ENCODE measurements around the gene ARMH1. TPM values are rescaled to one million over a fixed set of nuclear protein-coding genes. Genes with fewer than 3 reads are reported as not detected.

ARMH1 gene
- total RNA-seq, 1 experiment from 2014 or later = 2.8 TPM

DNA sequence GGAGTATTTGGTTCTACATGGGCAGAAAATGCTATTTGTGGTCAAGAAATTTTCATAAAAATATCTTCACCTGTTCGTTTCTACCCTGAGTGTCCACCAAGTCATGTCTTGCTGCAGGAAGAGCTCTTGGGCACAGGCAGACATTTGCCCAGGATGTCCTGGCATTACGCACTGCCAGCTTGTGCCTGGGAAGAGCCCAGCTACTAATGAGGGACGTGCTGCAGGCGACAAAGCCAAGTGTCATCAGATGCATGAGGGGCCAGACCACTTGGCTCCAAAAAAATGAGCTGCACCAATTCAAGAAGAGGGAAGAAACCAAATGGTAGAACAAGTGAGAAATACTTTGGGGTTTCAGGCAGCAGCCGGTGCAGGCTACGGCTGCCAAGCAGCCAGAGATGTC lies 43.6 kb downstream of the ARMH1 start:
- Histone ChIP-seq H3K27ac (ENCODE audit: low read length) (no peak overlapping the region), H3K27me3 (ENCODE audit: control insufficient read depth, insufficient read depth, low read length) (peaks cover 3% of the 10 kb centered on the region; the same call in 1 of the 2 replicates), H3K4me3 (ENCODE audit: low read depth in 2 of 2, low read length in 2 of 2) (no peak overlapping the region), H3K36me3 (ENCODE audit: control insufficient read depth, insufficient read depth, low read length) (no peaks in the 10 kb centered on the region), H3K4me1 (ENCODE audit: control insufficient read depth, insufficient read depth, low read length) (peaks cover 7% of the 10 kb centered on the region), H3K9me3 (ENCODE audit: control insufficient read depth, insufficient read depth, low read depth, low read length) (no peaks in the 10 kb centered on the region)
- no TSS peak for BruUV-seq (replicated peaks)
- ChIA-PET POLR2A (interaction anchor here (0.6 kb wide), 2 partner anchors 10 to 12 kb away, joined by 10 to 14 read pairs; no protein-coding TSS in a partner anchor), CTCF (interaction anchor here (0.7 kb wide), 1 partner anchor 65 kb away, joined by 3 read pairs; no protein-coding TSS in a partner anchor)
- no peak for ATAC-seq
- in situ Hi-C loops (cut with HindIII; ENCODE audit: low pct_unique_long_range_greater_than_20kb, low sequenced_read_pairs) = no loop called here
- intact Hi-C loops (cut with micrococcal nuclease; ENCODE audit: unreplicated experiment) = no loop called here
- TF ChIP-seq TCF7L2 (IDR thresholded peaks at IDR 0.05; ENCODE audit: low read depth, low read length) = no peak
- TF ChIP-seq, protein P1, sequence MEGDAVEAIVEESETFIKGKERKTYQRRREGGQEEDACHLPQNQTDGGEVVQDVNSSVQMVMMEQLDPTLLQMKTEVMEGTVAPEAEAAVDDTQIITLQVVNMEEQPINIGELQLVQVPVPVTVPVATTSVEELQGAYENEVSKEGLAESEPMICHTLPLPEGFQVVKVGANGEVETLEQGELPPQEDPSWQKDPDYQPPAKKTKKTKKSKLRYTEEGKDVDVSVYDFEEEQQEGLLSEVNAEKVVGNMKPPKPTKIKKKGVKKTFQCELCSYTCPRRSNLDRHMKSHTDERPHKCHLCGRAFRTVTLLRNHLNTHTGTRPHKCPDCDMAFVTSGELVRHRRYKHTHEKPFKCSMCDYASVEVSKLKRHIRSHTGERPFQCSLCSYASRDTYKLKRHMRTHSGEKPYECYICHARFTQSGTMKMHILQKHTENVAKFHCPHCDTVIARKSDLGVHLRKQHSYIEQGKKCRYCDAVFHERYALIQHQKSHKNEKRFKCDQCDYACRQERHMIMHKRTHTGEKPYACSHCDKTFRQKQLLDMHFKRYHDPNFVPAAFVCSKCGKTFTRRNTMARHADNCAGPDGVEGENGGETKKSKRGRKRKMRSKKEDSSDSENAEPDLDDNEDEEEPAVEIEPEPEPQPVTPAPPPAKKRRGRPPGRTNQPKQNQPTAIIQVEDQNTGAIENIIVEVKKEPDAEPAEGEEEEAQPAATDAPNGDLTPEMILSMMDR (IDR thresholded peaks at IDR 0.05) = no peak
- TF ChIP-seq SIN3A (IDR thresholded peaks at IDR 0.05; ENCODE audit: borderline replicate concordance, insufficient read depth, low read depth, low read length) = no peak
- TF ChIP-seq POLR2AphosphoS5 (IDR thresholded peaks at IDR 0.05; ENCODE audit: low read depth, low read length) = no peak
- TF ChIP-seq, protein P2, sequence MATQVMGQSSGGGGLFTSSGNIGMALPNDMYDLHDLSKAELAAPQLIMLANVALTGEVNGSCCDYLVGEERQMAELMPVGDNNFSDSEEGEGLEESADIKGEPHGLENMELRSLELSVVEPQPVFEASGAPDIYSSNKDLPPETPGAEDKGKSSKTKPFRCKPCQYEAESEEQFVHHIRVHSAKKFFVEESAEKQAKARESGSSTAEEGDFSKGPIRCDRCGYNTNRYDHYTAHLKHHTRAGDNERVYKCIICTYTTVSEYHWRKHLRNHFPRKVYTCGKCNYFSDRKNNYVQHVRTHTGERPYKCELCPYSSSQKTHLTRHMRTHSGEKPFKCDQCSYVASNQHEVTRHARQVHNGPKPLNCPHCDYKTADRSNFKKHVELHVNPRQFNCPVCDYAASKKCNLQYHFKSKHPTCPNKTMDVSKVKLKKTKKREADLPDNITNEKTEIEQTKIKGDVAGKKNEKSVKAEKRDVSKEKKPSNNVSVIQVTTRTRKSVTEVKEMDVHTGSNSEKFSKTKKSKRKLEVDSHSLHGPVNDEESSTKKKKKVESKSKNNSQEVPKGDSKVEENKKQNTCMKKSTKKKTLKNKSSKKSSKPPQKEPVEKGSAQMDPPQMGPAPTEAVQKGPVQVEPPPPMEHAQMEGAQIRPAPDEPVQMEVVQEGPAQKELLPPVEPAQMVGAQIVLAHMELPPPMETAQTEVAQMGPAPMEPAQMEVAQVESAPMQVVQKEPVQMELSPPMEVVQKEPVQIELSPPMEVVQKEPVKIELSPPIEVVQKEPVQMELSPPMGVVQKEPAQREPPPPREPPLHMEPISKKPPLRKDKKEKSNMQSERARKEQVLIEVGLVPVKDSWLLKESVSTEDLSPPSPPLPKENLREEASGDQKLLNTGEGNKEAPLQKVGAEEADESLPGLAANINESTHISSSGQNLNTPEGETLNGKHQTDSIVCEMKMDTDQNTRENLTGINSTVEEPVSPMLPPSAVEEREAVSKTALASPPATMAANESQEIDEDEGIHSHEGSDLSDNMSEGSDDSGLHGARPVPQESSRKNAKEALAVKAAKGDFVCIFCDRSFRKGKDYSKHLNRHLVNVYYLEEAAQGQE (IDR thresholded peaks at IDR 0.05; ENCODE audit: insufficient read depth in 1 of 2, low read depth in 2 of 2, low read length in 1 of 2) = no peak
- no peak for DNase-seq (ENCODE audit: low read depth, low spot score)

DNA sequence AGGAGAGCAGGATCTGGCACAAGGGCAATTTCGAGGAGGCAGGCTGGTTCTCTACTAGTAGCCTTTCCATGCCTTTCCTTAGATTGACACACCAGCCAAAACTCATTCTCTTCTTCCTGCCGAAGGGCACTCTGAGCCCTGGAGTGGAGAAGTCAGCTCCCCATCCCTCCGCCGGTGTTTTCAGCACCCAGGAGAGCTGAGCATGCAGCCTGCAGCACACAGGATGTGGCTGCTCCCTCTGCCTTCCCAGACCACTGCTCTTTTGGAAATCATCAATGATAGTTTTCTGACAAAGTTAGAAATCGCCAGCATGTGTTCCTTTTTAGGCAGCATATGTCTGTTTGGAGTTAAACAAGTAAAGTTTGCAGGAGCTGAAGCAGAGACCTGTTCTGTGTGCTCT lies 44.8 kb downstream of the ARMH1 start:
- peaks cover 7% of the 10 kb centered on the region for H3K4me1 ChIP-seq (ENCODE audit: control insufficient read depth, insufficient read depth, low read length)
- in situ Hi-C loops (cut with HindIII; ENCODE audit: low pct_unique_long_range_greater_than_20kb, low sequenced_read_pairs) (no loop called here), intact Hi-C loops (cut with micrococcal nuclease; ENCODE audit: unreplicated experiment) (no loop called here)
- no peaks in the 10 kb centered on the region for H3K9me3 ChIP-seq (ENCODE audit: control insufficient read depth, insufficient read depth, low read depth, low read length)
- CTCF ChIA-PET = interaction anchor here (0.7 to 0.8 kb wide), 2 partner anchors 76 to 289 kb away, joined by 12 to 15 read pairs; no protein-coding TSS in a partner anchor
- no TSS peak for BruUV-seq (replicated peaks)
- no peak for DNase-seq (ENCODE audit: low read depth, low spot score)
- no peak overlapping the region for H3K27ac ChIP-seq (ENCODE audit: low read length)
- H3K27me3 ChIP-seq (ENCODE audit: control insufficient read depth, insufficient read depth, low read length) = peaks cover 3% of the 10 kb centered on the region; the same call in 1 of the 2 replicates
- no peaks in the 10 kb centered on the region for H3K36me3 ChIP-seq (ENCODE audit: control insufficient read depth, insufficient read depth, low read length)
- H3K4me3 ChIP-seq (ENCODE audit: low read depth in 2 of 2, low read length in 2 of 2) = no peak overlapping the region
- ATAC-seq = no peak
- POLR2A ChIA-PET = no interaction called here
- TF ChIP-seq, protein P2 (IDR thresholded peaks at IDR 0.05; ENCODE audit: insufficient read depth in 1 of 2, low read depth in 2 of 2, low read length in 1 of 2) = no peak
- TF ChIP-seq, protein P1 (IDR thresholded peaks at IDR 0.05) = no peak
- no peak for TF ChIP-seq SIN3A (IDR thresholded peaks at IDR 0.05; ENCODE audit: borderline replicate concordance, insufficient read depth, low read depth, low read length)
- TF ChIP-seq TCF7L2 (IDR thresholded peaks at IDR 0.05; ENCODE audit: low read depth, low read length) = no peak
- TF ChIP-seq POLR2AphosphoS5 (IDR thresholded peaks at IDR 0.05; ENCODE audit: low read depth, low read length) = no peak
